Ovary (tissue), 3 donors: ENCODE data around the gene ACAN.

Experiments
- CTCF ChIP-seq, 3 donors: fragments of 450-650 bp in 2 of 3; fragments of 200-600 bp in 1 of 3; IDR thresholded peaks; one replicate each; pipeline versions ENCODE4 v1.5.1 to v1.8.0; 2016 to 2022; ENCODE audit warnings: antibody characterized with exemption in 3 of 3, mild to moderate bottlenecking in 1 of 3
- POLR2A ChIP-seq: fragments of 450-650 bp; IDR thresholded peaks from one replicate; pipeline ENCODE4 v1.6.1; 2017; ENCODE audit warnings: antibody characterized with exemption, mild to moderate bottlenecking, moderate library complexity
- donor health status: DM: no; HTN: no; CAD: no.

GRCh38 chr15:88805031-88805780, 2.0 kb downstream of the ACAN start:
- TF ChIP-seq CTCF (IDR thresholded peaks at IDR 0.05) (no peak), POLR2A (no peak)
